H1 (cell line): ENCODE results near the gene SLC22A23. TPM values are rescaled to one million over a fixed set of nuclear protein-coding genes. Genes with fewer than 3 reads are reported as not detected.

Experiments used
- CTCF ChIA-PET: fragments of 300-600 bp; sonication (Branson Sonifier 250); formaldehyde crosslinking; loops from one replicate; lab custom pipeline; 2021; ENCODE audit not compliant: partially characterized antibody; lab: Charles Lee
- POLR2A ChIA-PET: fragments of 300-600 bp; sonication (Branson Sonifier 250); formaldehyde crosslinking; loops from one replicate; lab custom pipeline; 2021; ENCODE audit warnings: inconsistent platforms; ENCODE audit not compliant: partially characterized antibody; lab: Charles Lee
- DNase-seq, 2 experiments: peaks; one replicate each; pipeline versions ENCODE4 v3.0.0 to v3.0.0-alpha.2; 2010 to 2022; ENCODE audit warnings: low spot score in 2 of 2, low read depth in 1 of 2, mixed read lengths in 1 of 2
- FAIRE-seq: peaks from 2 replicates; lab custom pipeline; 2011; peaks lifted over from hg19 to GRCh38; lab: Jason Lieb, UNC
- H2AFZ ChIP-seq: 2 replicates; pipeline ENCODE4 v1.8.1; 2012; ENCODE audit warnings: low read length, inconsistent platforms
- H2AK5ac ChIP-seq: 2 replicates; pipeline ENCODE4 v1.6.1; 2013; ENCODE audit warnings: low read depth, low read length
- H2BK120ac ChIP-seq: replicated peaks from 2 replicates; pipeline ENCODE3; 2013; ENCODE audit warnings: low read depth, low read length, inconsistent platforms
- H2BK12ac ChIP-seq: 2 replicates; pipeline ENCODE4 v1.6.1; 2013; ENCODE audit warnings: low read depth, low read length
- H2BK15ac ChIP-seq: 2 replicates; pipeline ENCODE4 v1.6.1; 2013; ENCODE audit warnings: low read length
- H2BK20ac ChIP-seq: 2 replicates; pipeline ENCODE4 v1.6.1; 2013; ENCODE audit warnings: low read length
- H2BK5ac ChIP-seq: 2 replicates; pipeline ENCODE4 v1.6.1; 2013; ENCODE audit warnings: low read depth, low read length
- H3K14ac ChIP-seq: 2 replicates; pipeline ENCODE4 v1.6.1; 2013; ENCODE audit warnings: inconsistent platforms; ENCODE audit not compliant: insufficient read length
- H3K18ac ChIP-seq: 2 replicates; pipeline ENCODE4 v1.6.1; 2013; ENCODE audit warnings: low read length; ENCODE audit errors: extremely low read depth
- H3K23ac ChIP-seq: 2 replicates; pipeline ENCODE4 v1.6.1; 2013; ENCODE audit warnings: inconsistent platforms; ENCODE audit not compliant: insufficient read length
- H3K23me2 ChIP-seq: 2 replicates; pipeline ENCODE4 v1.6.1; 2013; ENCODE audit warnings: low read depth, low read length
- H3K27ac ChIP-seq: 2 replicates; pipeline ENCODE4 v1.6.1; 2011; ENCODE audit warnings: low read depth, low read length, inconsistent platforms
- H3K27me3 ChIP-seq, 4 experiments: replicated peaks in 1 of 4; 1 replicate in 1 of 4; 2 replicates in 3 of 4; pipeline versions ENCODE4 v1.6.1 to v1.8.1; 2011 to 2013; ENCODE audit warnings: low read length in 3 of 4, mild to moderate bottlenecking in 3 of 4, inconsistent platforms in 2 of 4, mixed read lengths in 2 of 4, moderate library complexity in 1 of 4; ENCODE audit not compliant: control insufficient read depth in 3 of 4, insufficient read depth in 3 of 4; ENCODE audit errors: extremely low read depth in 1 of 4
- H3K36me3 ChIP-seq, 4 experiments: 2 replicates each; pipeline versions ENCODE4 v1.6.1 to v1.8.1; 2011 to 2013; ENCODE audit warnings: mild to moderate bottlenecking in 4 of 4, low read length in 3 of 4, moderate library complexity in 2 of 4, control low read depth in 1 of 4, inconsistent platforms in 1 of 4; ENCODE audit not compliant: insufficient read depth in 4 of 4, control insufficient read depth in 2 of 4
- H3K4ac ChIP-seq: replicated peaks from 2 replicates; pipeline ENCODE3; 2013; ENCODE audit warnings: low read length, low read depth, mixed read lengths, inconsistent platforms; ENCODE audit not compliant: insufficient read length
- H3K4me1 ChIP-seq, 4 experiments: replicated peaks in 1 of 4; 1 replicate in 1 of 4; 2 replicates in 3 of 4; pipeline versions ENCODE4 v1.6.1 to v1.8.1; 2011 to 2013; ENCODE audit warnings: low read length in 3 of 4, inconsistent platforms in 2 of 4, mixed read lengths in 1 of 4; ENCODE audit not compliant: insufficient read depth in 4 of 4, control insufficient read depth in 3 of 4
- H3K4me2 ChIP-seq, 2 experiments: 2 replicates each; pipeline versions ENCODE4 v1.6.1 to v1.8.1; 2011 to 2013; ENCODE audit warnings: low read depth in 2 of 2, low read length in 2 of 2, control low read depth in 1 of 2, inconsistent platforms in 1 of 2, mild to moderate bottlenecking in 1 of 2; ENCODE audit not compliant: insufficient read depth in 1 of 2
- H3K4me3 ChIP-seq, 4 experiments: fragments of 200-600, 300-600 bp in 1 of 4; sonication (generic), shearing (Covaris generic), sonication (Bioruptor Twin) in 1 of 4; 2 replicates each; pipeline versions ENCODE4 v1.5.1 to v1.8.1; 2011 to 2016; ENCODE audit warnings: low read length in 4 of 4, low read depth in 3 of 4, control low read depth in 2 of 4, inconsistent platforms in 2 of 4, mild to moderate bottlenecking in 2 of 4, mixed read lengths in 1 of 4, moderate library complexity in 1 of 4; ENCODE audit not compliant: insufficient read depth in 2 of 4; ENCODE audit errors: extremely low read depth in 1 of 4
- H3K56ac ChIP-seq: replicated peaks from 2 replicates; pipeline ENCODE3; 2013; ENCODE audit warnings: low read depth, mild to moderate bottlenecking, mixed read lengths, low read length, inconsistent platforms; ENCODE audit not compliant: insufficient read length
- H3K79me1 ChIP-seq: 2 replicates; pipeline ENCODE4 v1.6.1; 2013; ENCODE audit warnings: low read depth, low read length, control low read depth
- H3K79me2 ChIP-seq, 2 experiments: 2 replicates each; pipeline versions ENCODE4 v1.6.1 to v1.8.1; 2012 to 2013; ENCODE audit warnings: low read length in 2 of 2, mild to moderate bottlenecking in 2 of 2, inconsistent platforms in 1 of 2; ENCODE audit not compliant: insufficient read depth in 2 of 2, control insufficient read depth in 1 of 2
- H3K9ac ChIP-seq, 4 experiments: replicated peaks in 1 of 4; 1 replicate in 1 of 4; 2 replicates in 3 of 4; pipeline versions ENCODE4 v1.6.1 to v1.8.1; 2011 to 2013; ENCODE audit warnings: low read depth in 3 of 4, low read length in 3 of 4, control low read depth in 2 of 4, mild to moderate bottlenecking in 2 of 4, moderate library complexity in 2 of 4, inconsistent platforms in 1 of 4; ENCODE audit errors: extremely low read depth in 1 of 4
- H3K9me3 ChIP-seq, 2 experiments: 2 replicates each; pipeline versions ENCODE4 v1.6.1 to v1.8.1; 2012 to 2013; ENCODE audit warnings: mild to moderate bottlenecking in 2 of 2, moderate library complexity in 2 of 2, control low read depth in 1 of 2, inconsistent platforms in 1 of 2, low read depth in 1 of 2, low read length in 1 of 2, mixed read lengths in 1 of 2; ENCODE audit not compliant: insufficient read depth in 2 of 2
- H4K20me1 ChIP-seq, 2 experiments: replicated peaks in 1 of 2; 2 replicates each; pipeline versions ENCODE3 to v1.8.1; 2011 to 2013; ENCODE audit warnings: inconsistent platforms in 2 of 2, low read length in 2 of 2, mild to moderate bottlenecking in 1 of 2; ENCODE audit not compliant: insufficient read depth in 2 of 2, control insufficient read depth in 1 of 2
- H4K5ac ChIP-seq: 2 replicates; pipeline ENCODE4 v1.6.1; 2013; ENCODE audit warnings: low read length, low read depth, mixed read lengths, inconsistent platforms; ENCODE audit not compliant: insufficient read length
- H4K8ac ChIP-seq: 2 replicates; pipeline ENCODE4 v1.8.0; 2013; ENCODE audit warnings: mild to moderate bottlenecking, moderate library complexity, low read length, inconsistent platforms; ENCODE audit not compliant: insufficient read depth; ENCODE audit errors: extremely low read depth
- H4K91ac ChIP-seq: replicated peaks from 2 replicates; pipeline ENCODE3; 2013; ENCODE audit warnings: low read length, mixed read lengths, inconsistent platforms; ENCODE audit not compliant: insufficient read length
- SIN3A ChIP-seq, 2 experiments: IDR thresholded peaks in 1 of 2; conservative IDR thresholded peaks in 1 of 2; 2 replicates each; pipeline ENCODE4 v1.6.1; 2011 to 2012; ENCODE audit warnings: low read length in 2 of 2, improper control_type of control experiment in 1 of 2, low read depth in 1 of 2, mild to moderate bottlenecking in 1 of 2
- SP1 ChIP-seq: IDR thresholded peaks from 2 replicates; pipeline ENCODE4 v1.6.1; 2011; ENCODE audit warnings: low read depth, low read length
- WGBS, 2 experiments: shearing (Covaris generic) in 1 of 2; methylation state at CpG; one replicate each; pipeline versions ENCODE4 v1.1.6 to v1.1.7; 2013 to 2015; ENCODE audit warnings: low lambda C conversion rate in 2 of 2, mixed read lengths in 2 of 2, inconsistent platforms in 1 of 2, low coverage in 1 of 2, missing lambda C conversion rate in 1 of 2; ENCODE audit not compliant: insufficient replicate concordance in 2 of 2, insufficient coverage in 1 of 2, insufficient read length in 1 of 2; ENCODE audit errors: extremely low coverage in 1 of 2, missing lambda C conversion rate in 1 of 2; 5-methylcytosine and 5-hydroxymethylcytosine counted together
- polyA plus RNA-seq, 7 experiments: library from polyadenylated mRNA; depleted of rRNA in 3 of 7; stranded (reverse) in 5 of 7; unstranded in 2 of 7; fragments of >200 nt in 5 of 7; fragments of 200-250 nt in 2 of 7; gene quantifications; 1 replicate in 5 of 7; 2 replicates in 1 of 7; 4 replicates in 1 of 7; pipeline versions ENCODE4 v1.2.1 to v1.2.3, GENCODE V29; 2011 to 2013; ENCODE audit warnings: missing spikeins in 2 of 7, mixed read lengths in 2 of 7
- total RNA-seq: library from RNA; stranded (reverse); fragmentation: NEBNext Ultra II Directional; extraction: Animal tissue kit (Norgen Biotek cat#: 25700); gene quantifications from 2 replicates; pipeline ENCODE4 v1.2.1, GENCODE V29; 2021

The SLC22A23 gene
- total and polyA plus RNA-seq, 2 of the 8 experiments (the other 6 are each of a cell fraction or from before 2014, with no cell fraction given), result 9.9 to 38.4 TPM

GRCh38 chr6:3457710-3458602 lies 1.1 kb upstream of the SLC22A23 start:
- WGBS, 2 experiments, result 9% methylated on average over 29 of the region's 29 CpGs; no CpG with 5 or more reads in 1 of the 2 experiments
- Histone ChIP-seq H3K79me1 (0 out of 2 replicates have a peak, but pooled peaks cover 2% of the 10 kb centered on the region), H3K4me2 (peak overlapping the region; percentile 89 to 98), H3K56ac (no peak overlapping the region), H3K18ac (peak overlapping the region; percentile 76), H4K5ac (peak overlapping the region; percentile 13), H2BK12ac (0 out of 2 replicates have a peak overlapping the region, but pooled peaks have one; percentile 68), H3K4ac (peak overlapping the region; percentile 49), H3K27me3 (peaks cover 2 to 25% (median 13%) of the 10 kb centered on the region in 4 experiments; a peak in 6 of 7 replicates), H3K23me2 (peaks cover 22% of the 10 kb centered on the region), H2BK15ac (peak overlapping the region; percentile 34; the same call in 1 of the 2 replicates), H2BK5ac (peak overlapping the region; percentile 56; the same call in 1 of the 2 replicates), H3K4me1 (peaks cover 7 to 27% (median 23%) of the 10 kb centered on the region in 4 experiments), H3K23ac (no peak overlapping the region), H3K9ac (0 out of 7 replicates have a peak overlapping the region, but pooled peaks of 1 of the 4 experiments have one; percentile 4), H4K8ac (peak overlapping the region; percentile 36; the same call in 1 of the 2 replicates), H2BK20ac (no peak overlapping the region), H2AFZ (peak overlapping the region; percentile 68), H4K91ac (peak overlapping the region; percentile 52), H3K79me2 (peaks cover 0 to 29% of the 10 kb centered on the region in 2 experiments; a peak in 3 of 4 replicates), H3K27ac (no peak overlapping the region), H3K9me3 (no peaks in the 10 kb centered on the region), H2BK120ac (peak overlapping the region; percentile 24), H4K20me1 (peaks cover 17 to 18% of the 10 kb centered on the region in 2 experiments), H3K36me3 (no peaks in the 10 kb centered on the region), H2AK5ac (no peak overlapping the region), H3K14ac (no peak overlapping the region), H3K4me3 (peak overlapping the region; percentile 27 to 72 (median 50))
- no peak for FAIRE-seq
- TF ChIP-seq SP1 (no peak), SIN3A (conservative IDR thresholded peaks at IDR 0.05 in 1 of 2, IDR thresholded peaks at IDR 0.05 in 1 of 2; ENCODE audit: low read depth in 1 of 2, low read length in 2 of 2) (0 out of 4 replicates have a peak, but pooled peaks of 1 of the 2 experiments have one; percentile 0)
- ChIA-PET CTCF (interaction anchor here (0.6 to 1.8 kb wide), 15 partner anchors 9 to 1357 kb away, joined by 3 to 6 read pairs (median 3); no protein-coding TSS in a partner anchor), POLR2A (interaction anchor here (0.6 to 1.8 kb wide), 5 partner anchors 9 to 132 kb away, joined by 3 to 8 read pairs (median 3); no protein-coding TSS in a partner anchor)
- DNase-seq, result no peak
